Activated naive CD8-positive, alpha-beta T cell treated with anti-CD3 and anti-CD28 coated beads for 36 hours (primary cell): ENCODE measurements around the gene TTC33. TPM values are rescaled to one million over a fixed set of nuclear protein-coding genes. Genes with fewer than 3 reads are reported as not detected.
"Not testable (repeated sequence)": the region's sequence is repeated elsewhere in the genome, so short reads cannot be mapped to it uniquely, and the experiment has no call there.

Source experiments
- DNase-seq: peaks from one replicate; pipeline ENCODE4 v3.0.0; 2021
- H3K27ac Mint-ChIP-seq: one replicate; pipeline ENCODE4 v1.8.0; 2022; ENCODE audit warnings: mild to moderate bottlenecking, moderate library complexity, mixed read lengths
- H3K27me3 Mint-ChIP-seq: one replicate; pipeline ENCODE4 v1.8.0; 2022; ENCODE audit warnings: mild to moderate bottlenecking, mixed read lengths
- H3K36me3 Mint-ChIP-seq: one replicate; pipeline ENCODE4 v1.8.0; 2021; ENCODE audit warnings: mild to moderate bottlenecking, mixed read lengths
- H3K4me1 Mint-ChIP-seq: one replicate; pipeline ENCODE4 v1.8.0; 2021; ENCODE audit warnings: mixed read lengths
- H3K4me3 Mint-ChIP-seq: one replicate; pipeline ENCODE4 v1.8.0; 2022; ENCODE audit warnings: mild to moderate bottlenecking, moderate library complexity, mixed read lengths
- H3K9me3 Mint-ChIP-seq: one replicate; pipeline ENCODE4 v1.8.0; 2022; ENCODE audit warnings: mixed read lengths
- total RNA-seq, 2 experiments: library from RNA; stranded (reverse); gene quantifications; one replicate each; pipeline ENCODE4 v1.2.3, GENCODE V29; 2021

TTC33 gene
- total RNA-seq, 2 experiments from 2014 or later, result 16.8 to 18.1 TPM

DNA sequence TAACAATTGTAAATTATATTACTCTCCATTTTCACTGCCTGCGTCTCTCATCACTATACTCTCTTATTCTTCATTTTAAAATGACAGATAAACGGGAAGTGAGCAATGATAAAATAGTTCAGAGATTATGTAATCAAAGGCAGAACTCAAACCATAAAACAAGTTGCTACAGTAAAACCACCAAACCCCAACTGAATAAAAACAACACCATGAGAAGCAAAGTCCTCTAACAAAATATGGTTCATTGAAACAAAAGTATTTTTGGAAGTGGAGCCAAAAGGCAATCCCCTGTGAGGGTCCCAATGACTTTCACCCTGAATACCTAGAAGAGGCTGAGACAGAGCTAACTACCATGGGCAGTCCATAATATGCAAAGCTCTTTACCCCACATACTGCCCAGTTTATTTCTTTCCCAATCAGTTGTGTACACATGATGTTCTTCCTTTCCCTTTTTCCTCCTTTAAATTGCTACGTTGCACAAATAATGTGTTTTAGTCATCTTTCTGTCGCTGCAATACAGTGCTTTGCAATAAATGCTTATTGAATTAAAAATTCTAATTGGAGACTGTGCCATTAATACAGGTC lies 140.1 kb downstream of the TTC33 start:
- Mint-ChIP-seq H3K27me3 (no peaks in the 10 kb centered on the region), H3K27ac (peak overlapping the region; percentile 34), H3K9me3 (peaks cover 6% of the 10 kb centered on the region), H3K4me3 (no peak overlapping the region), H3K36me3 (no peaks in the 10 kb centered on the region), H3K4me1 (peaks cover 21% of the 10 kb centered on the region)
- no peak for DNase-seq

DNA sequence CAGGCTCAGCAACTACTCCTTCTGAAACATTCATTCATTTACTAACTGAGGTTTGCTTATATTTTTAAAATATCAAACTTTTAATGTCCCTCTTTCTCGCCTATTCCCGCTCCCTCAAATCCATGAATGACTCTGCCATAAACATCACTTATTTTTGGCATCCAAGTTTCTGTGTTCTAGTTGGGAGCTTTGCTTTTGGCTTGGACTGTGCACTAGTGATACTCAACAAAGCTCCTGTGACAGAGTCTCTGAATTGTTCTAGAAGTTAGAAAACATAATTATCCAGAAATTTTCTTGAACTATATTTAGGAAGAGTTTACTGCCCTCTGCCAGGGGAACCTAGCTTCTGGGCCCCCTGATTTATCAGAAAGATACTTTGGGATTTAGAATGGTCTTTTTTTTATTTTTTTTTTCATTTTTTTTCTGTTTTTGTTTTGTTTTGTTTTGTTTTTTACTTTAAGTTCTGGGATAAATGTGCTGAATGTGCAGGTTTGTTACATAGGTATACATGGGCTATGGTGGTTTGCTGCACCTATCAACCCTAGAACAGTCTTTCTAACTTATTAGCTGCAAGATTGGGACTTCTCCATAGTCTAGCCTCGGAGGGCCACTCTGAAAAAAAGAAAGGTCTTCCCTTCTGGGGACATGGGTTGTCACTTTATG lies 140.7 kb downstream of the TTC33 start:
- Mint-ChIP-seq H3K27me3 (no peaks in the 10 kb centered on the region), H3K27ac (peak overlapping the region; percentile 13), H3K36me3 (no peaks in the 10 kb centered on the region), H3K4me1 (peaks cover 20% of the 10 kb centered on the region), H3K9me3 (peaks cover 6% of the 10 kb centered on the region), H3K4me3 (no peak overlapping the region)
- DNase-seq, result no peak

DNA sequence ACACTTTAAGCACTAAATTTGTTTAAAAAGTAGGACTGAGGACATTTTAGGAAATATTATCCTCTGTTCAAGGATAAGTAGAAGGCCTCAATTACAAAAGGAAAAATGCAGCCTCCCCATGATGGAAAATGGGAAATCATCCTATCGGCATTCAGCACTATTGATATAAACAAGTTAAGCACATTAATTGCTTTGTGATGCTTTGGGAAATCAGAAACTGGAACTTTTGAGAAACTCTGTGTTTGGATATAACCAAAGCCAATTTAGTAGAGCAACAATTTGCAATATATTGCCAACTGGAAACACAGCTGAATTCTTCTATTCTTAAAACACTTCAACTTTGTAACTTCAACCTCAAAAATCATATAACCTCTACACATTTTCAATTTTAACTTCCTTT lies 141.3 kb downstream of the TTC33 start:
- Mint-ChIP-seq H3K4me3 (no peak overlapping the region), H3K27me3 (no peaks in the 10 kb centered on the region), H3K27ac (no peak overlapping the region), H3K4me1 (peaks cover 20% of the 10 kb centered on the region), H3K9me3 (peaks cover 6% of the 10 kb centered on the region), H3K36me3 (no peaks in the 10 kb centered on the region)
- DNase-seq, result no peak

DNA sequence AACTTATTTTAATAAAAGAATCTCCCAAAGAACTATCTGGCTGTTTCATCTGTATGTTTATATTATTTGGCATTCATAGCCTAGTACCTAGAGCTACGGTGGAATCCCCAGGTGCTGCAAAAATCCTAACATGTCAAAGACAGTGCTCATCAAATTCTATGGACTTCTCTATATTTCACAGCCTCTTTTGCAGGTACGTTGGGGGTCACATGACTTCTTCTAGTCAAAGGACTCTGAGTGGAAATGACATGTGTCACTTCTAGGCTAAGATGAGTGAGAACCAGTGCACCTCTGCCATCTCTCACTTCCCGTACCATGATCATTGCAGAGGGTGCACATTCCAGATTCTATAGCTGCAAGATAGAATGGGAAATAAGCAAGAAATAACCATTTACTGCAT lies 148.6 kb downstream of the TTC33 start:
- Mint-ChIP-seq H3K27me3 (no peaks in the 10 kb centered on the region), H3K36me3 (no peaks in the 10 kb centered on the region), H3K9me3 (peaks cover 2% of the 10 kb centered on the region), H3K4me3 (no peak overlapping the region), H3K27ac (no peak overlapping the region), H3K4me1 (peaks cover 20% of the 10 kb centered on the region)
- no peak for DNase-seq

DNA sequence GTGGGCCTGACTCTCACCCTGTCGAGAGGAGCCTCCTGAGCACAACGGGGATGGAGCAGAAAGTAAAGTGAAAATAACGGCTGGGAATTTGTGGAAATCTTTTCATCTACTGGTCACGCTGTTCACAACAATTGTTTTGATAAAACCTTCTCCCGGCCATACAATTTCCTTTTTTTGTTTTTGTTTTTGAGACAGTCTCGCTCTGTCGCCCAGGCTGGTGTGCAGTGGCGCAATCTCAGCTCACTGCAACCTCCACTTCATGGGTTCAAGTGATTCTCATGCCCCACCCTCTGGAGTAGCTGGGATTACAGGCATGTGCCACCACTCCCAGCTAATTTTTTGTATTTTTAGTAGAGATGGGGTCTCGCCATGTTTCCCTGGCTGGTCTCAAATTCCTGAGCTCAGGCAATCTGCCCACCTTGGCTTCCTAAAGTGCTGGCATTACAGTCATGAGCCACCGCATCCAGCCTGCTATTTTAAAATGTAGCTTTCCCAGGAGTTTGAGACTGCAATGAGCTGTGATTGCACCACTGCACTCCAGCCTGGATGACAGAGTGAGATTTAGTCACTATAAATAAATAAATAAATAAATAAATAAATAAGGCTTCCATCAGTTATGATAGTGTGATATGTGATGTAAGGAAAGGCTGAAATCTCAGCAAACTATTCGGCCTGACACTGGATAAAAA lies 149.5 kb downstream of the TTC33 start:
- DNase-seq, result no peak
- no peak overlapping the region for H3K4me3 Mint-ChIP-seq
- peaks cover 2% of the 10 kb centered on the region for H3K9me3 Mint-ChIP-seq
- H3K27ac Mint-ChIP-seq, result peak overlapping the region; percentile 4
- H3K36me3 Mint-ChIP-seq, result no peaks in the 10 kb centered on the region
- no peaks in the 10 kb centered on the region for H3K27me3 Mint-ChIP-seq
- H3K4me1 Mint-ChIP-seq, result peaks cover 26% of the 10 kb centered on the region

DNA sequence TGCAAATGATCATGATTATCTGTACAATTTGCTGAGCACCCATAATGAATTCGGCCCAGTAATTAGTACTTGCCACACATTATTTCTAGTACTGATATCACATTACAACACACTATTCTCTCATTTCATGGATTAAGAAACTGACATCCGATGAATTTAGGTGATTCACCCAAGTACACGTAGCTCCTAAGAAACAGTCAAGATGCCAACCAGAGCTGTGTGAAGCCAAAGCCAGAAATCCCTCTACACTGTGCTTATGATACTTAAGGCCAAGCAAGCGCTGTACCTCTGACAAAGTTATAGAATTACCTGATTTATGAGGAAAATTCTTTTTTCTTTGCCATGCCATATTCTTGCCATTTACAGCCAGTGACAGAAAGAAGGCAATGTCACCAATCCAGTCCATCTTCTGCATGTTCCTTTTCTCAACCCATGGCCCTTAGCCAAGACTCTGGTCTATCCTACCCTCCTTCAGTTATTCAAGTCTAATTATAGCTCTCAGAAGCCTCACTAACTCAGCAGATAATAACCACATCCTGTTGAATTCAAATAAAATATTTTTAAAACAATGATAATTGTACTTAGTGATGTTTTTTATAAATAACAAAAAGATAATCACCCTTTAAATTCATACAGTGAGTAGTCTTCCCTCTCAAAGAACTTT lies 150.3 kb downstream of the TTC33 start:
- no peak for DNase-seq
- peak overlapping the region; percentile 4 for H3K27ac Mint-ChIP-seq
- no peaks in the 10 kb centered on the region for H3K36me3 Mint-ChIP-seq
- peaks cover 33% of the 10 kb centered on the region for H3K4me1 Mint-ChIP-seq
- no peak overlapping the region for H3K4me3 Mint-ChIP-seq
- no peaks in the 10 kb centered on the region for H3K9me3 Mint-ChIP-seq
- no peaks in the 10 kb centered on the region for H3K27me3 Mint-ChIP-seq

DNA sequence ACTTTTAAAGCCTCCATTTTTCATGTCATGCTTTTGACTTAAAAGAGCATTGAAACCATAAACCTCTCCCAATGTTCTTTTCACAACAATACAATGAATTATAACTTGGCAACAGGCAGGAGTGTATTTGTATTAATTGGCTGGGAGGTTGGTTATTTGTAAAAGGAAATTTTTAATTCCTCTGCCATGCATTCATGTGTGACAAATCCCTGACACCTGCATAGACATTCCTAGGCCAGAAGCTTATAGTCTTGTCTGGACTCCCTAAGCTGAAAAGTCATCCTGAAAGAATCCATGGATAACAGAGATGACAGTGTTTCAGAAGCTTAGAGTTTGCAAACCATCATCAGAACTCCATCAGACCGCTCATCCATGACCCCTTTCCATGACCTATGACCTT lies 152.4 kb downstream of the TTC33 start:
- peaks cover 44% of the 10 kb centered on the region for H3K4me1 Mint-ChIP-seq
- no peaks in the 10 kb centered on the region for H3K9me3 Mint-ChIP-seq
- no peak overlapping the region for H3K27ac Mint-ChIP-seq
- H3K36me3 Mint-ChIP-seq, result no peaks in the 10 kb centered on the region
- no peak overlapping the region for H3K4me3 Mint-ChIP-seq
- no peaks in the 10 kb centered on the region for H3K27me3 Mint-ChIP-seq
- no peak for DNase-seq

DNA sequence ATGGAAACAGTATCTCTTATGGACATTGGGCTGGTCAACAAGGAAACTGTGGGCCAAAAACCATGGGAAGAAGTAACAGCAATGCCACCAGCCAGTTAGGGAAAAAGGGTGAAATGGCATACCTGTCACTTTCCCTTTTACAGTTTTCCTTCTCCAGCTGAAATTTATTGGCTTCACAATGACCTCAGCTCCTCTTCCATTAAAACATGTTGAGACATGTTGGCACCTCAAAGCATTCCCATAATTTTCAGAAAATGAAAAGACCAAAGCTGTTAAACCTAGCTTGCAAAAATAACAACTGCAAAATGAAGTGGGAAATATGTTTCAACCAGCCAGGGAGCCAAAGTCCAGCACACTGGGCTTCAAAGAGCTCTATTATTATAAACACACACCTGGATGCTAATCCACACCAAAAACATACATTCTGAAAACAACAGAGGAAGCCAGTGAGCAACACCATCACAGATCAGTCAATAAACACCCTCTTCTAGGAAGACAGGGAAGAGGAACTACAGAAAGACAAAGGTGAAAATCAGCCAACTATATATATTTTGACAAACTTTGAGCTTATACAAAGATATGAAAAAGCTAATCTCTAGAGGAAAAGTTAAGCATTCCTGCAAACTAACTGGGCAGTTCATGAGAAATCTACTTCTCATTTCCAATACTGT lies 154.4 kb downstream of the TTC33 start:
- H3K27ac Mint-ChIP-seq, result no peak overlapping the region
- no peaks in the 10 kb centered on the region for H3K9me3 Mint-ChIP-seq
- DNase-seq, result no peak
- H3K4me3 Mint-ChIP-seq, result no peak overlapping the region
- peaks cover 38% of the 10 kb centered on the region for H3K4me1 Mint-ChIP-seq
- H3K36me3 Mint-ChIP-seq, result no peaks in the 10 kb centered on the region
- H3K27me3 Mint-ChIP-seq, result peaks cover 4% of the 10 kb centered on the region

DNA sequence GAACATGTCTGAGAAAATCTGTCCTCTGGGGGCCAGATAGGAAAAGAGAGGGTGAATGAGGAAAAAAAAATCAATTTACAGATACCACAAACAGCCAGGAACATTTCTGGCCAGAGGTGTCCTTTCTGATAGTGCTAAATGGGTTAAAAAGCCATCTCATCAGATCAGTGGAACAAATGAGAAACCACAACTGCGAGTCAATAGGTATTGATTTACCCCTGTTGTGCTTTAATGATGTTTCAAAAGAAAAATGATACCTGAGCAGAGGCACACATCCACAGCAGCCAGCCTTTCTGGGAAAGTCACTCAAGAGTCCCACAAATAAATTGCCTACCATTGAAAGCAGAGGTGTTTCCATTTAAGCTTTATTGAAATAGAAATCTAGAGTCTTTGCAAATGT lies 155.4 kb downstream of the TTC33 start:
- no peaks in the 10 kb centered on the region for H3K36me3 Mint-ChIP-seq
- peaks cover 31% of the 10 kb centered on the region for H3K4me1 Mint-ChIP-seq
- H3K27ac Mint-ChIP-seq, result peak overlapping the region; percentile 14
- no peak overlapping the region for H3K4me3 Mint-ChIP-seq
- no peak for DNase-seq
- peaks cover 4% of the 10 kb centered on the region for H3K27me3 Mint-ChIP-seq
- no peaks in the 10 kb centered on the region for H3K9me3 Mint-ChIP-seq

DNA sequence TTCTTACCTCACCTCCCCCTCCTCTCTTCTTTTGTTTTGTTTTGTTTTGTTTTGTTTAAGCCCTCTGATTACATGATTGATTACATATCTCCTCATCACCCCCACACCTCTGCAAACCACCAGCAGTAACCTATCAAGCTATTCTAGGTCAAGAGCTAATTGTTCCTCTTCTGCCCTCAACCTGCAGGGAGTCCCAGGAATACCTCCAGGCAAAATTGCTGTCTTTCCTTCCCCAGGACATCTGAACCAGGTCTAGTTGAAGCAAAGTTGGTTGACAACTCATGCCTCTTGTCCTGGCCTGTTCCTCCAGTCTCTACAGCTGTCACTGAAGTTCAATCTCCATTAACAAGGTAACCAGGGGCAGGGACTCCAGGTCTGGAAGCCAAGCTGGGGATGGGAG lies 156.1 kb downstream of the TTC33 start:
- no peaks in the 10 kb centered on the region for H3K9me3 Mint-ChIP-seq
- H3K4me1 Mint-ChIP-seq, result peaks cover 27% of the 10 kb centered on the region
- no peak overlapping the region for H3K4me3 Mint-ChIP-seq
- no peak for DNase-seq
- H3K36me3 Mint-ChIP-seq, result no peaks in the 10 kb centered on the region
- peaks cover 4% of the 10 kb centered on the region for H3K27me3 Mint-ChIP-seq
- H3K27ac Mint-ChIP-seq, result peak overlapping the region; percentile 14

DNA sequence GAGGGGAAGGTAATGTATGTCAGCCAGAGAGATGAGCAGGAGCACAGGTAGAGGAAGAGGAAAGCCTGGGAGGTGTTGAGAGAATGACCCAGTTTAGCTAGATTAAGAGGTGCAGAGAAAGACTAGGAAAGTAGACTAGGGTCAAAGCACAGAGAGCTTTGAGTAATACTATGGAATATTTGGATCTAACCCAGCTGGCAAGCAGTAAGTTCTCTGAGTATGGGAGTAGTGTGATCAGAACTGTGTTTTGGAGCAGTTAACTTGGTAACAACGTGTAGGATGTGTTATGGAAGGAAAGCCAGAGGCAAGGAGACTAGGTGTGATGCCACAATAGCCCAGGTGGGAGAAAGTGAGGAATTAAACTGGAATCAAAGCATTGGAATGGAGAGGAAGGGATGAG lies 160.9 kb downstream of the TTC33 start:
- H3K4me1 Mint-ChIP-seq, result peaks cover 19% of the 10 kb centered on the region
- peaks cover 4% of the 10 kb centered on the region for H3K27me3 Mint-ChIP-seq
- H3K4me3 Mint-ChIP-seq, result no peak overlapping the region
- H3K27ac Mint-ChIP-seq, result no peak overlapping the region
- DNase-seq, result no peak
- no peaks in the 10 kb centered on the region for H3K9me3 Mint-ChIP-seq
- no peaks in the 10 kb centered on the region for H3K36me3 Mint-ChIP-seq

DNA sequence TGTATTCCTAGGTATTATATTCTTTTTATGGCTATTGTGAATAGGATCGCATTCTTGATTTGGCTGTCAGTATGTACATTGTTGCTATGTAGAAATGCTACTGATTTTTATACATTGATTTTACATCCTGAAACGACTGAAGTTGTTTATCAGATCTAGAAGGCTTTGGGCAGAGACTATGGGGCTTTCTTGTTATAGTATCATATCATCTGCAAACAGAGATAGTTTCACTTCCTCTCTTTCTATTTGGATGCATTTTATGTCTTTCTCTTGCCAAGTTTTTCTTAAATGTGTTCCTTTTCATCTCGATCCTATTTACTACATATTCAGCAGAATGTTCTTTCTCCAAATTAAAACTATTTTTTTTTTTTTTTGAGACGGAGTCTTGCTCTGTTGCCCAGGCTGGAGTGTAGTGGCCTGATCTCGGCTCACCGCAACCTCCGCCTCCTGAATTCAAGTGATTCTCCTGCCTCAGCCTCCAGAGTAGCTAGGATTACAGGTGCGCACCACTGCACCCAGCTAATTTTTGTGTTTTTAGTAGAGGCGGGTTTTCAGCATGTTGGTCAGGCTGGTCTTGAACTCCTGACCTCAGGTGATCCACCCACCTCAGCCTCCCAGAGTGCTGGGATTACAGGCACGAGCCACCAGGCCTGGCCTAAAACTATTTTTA lies 163.9 kb downstream of the TTC33 start:
- H3K27me3 Mint-ChIP-seq, DNase-seq, H3K4me3 Mint-ChIP-seq, H3K9me3 Mint-ChIP-seq, H3K27ac Mint-ChIP-seq, H3K36me3 Mint-ChIP-seq: not testable (repeated sequence)
- H3K4me1 Mint-ChIP-seq, result peaks cover 14% of the 10 kb centered on the region

DNA sequence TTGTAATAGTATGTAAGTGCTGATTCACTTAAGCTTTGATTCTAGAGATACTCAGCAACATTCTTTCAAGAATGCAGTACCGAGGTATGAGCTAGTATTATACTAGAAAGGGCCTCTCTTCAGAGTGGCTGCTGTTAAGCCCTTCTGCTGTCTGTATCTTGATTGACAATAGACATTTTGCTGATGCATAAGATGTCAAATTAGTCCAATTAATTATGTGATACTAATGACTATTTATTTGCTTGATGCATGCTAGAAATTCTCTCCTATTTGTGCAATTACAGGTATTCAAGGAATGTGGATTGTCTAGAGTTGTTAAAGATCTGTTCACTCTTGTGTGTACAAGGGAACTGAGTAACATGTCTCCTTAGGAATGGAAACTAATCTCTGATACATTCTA lies 168.4 kb downstream of the TTC33 start:
- Mint-ChIP-seq H3K4me1 (peaks cover 26% of the 10 kb centered on the region), H3K9me3 (no peaks in the 10 kb centered on the region), H3K36me3 (no peaks in the 10 kb centered on the region), H3K27ac (no peak overlapping the region), H3K27me3 (no peaks in the 10 kb centered on the region), H3K4me3 (no peak overlapping the region)
- no peak for DNase-seq

DNA sequence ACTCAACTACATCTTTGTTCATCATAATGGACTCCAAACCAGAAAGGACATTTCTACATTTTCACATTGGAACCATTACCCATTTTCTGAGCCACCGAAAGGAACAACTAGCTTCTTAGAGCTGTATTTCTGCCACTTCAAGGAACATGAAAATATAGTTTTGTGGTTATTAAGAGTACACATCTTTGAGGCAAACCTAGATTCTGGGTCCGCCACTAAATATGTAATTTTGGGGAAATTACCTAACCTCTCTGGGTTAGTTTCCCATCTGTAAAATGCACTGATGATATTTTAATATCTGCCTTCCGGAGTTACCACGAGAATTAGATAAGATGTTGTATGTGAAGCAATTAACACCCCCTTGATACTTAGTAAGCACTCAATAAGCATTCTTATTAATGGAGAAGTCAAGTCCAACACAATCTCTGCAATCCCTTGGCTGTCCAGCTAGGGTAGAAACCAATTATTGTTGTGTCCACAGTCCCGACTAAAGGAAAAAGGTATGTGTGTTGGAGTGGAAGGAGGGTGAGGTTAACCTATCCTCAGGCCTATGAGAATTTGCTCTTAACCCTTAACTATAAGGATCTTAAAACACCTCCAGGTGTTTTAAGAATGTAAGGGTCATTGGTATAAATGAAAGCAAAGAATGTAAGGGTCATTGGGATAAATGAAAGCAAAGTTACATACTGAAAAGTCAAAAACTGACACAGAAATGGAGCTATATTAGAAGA lies 170.1 kb downstream of the TTC33 start:
- H3K4me3 Mint-ChIP-seq, result no peak overlapping the region
- no peaks in the 10 kb centered on the region for H3K9me3 Mint-ChIP-seq
- no peak overlapping the region for H3K27ac Mint-ChIP-seq
- no peaks in the 10 kb centered on the region for H3K27me3 Mint-ChIP-seq
- no peak for DNase-seq
- H3K36me3 Mint-ChIP-seq, result no peaks in the 10 kb centered on the region
- peaks cover 22% of the 10 kb centered on the region for H3K4me1 Mint-ChIP-seq
